ENCODE results near the gene MMRN2.

MMRN2 gene

DNA sequence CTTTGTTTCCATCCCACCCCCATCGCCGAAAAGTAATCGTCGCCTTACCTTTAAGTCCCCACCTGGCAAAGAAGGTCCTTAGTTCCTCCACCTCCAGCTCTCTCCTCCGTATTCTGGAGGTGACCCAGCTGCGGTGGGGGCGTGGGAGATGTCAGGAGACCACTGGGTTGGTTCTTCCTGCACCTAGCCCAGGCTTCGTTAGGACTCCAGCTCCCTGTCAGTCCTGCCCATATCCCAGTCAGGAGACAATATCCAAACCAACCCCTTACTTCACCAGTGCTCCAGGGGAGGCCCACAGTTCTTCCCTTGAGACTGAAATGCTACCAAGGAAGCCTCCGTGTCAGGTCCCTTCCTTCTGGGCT lies 11.6 kb upstream of the MMRN2 start:
- DNase-seq, result peak; percentile 62

DNA sequence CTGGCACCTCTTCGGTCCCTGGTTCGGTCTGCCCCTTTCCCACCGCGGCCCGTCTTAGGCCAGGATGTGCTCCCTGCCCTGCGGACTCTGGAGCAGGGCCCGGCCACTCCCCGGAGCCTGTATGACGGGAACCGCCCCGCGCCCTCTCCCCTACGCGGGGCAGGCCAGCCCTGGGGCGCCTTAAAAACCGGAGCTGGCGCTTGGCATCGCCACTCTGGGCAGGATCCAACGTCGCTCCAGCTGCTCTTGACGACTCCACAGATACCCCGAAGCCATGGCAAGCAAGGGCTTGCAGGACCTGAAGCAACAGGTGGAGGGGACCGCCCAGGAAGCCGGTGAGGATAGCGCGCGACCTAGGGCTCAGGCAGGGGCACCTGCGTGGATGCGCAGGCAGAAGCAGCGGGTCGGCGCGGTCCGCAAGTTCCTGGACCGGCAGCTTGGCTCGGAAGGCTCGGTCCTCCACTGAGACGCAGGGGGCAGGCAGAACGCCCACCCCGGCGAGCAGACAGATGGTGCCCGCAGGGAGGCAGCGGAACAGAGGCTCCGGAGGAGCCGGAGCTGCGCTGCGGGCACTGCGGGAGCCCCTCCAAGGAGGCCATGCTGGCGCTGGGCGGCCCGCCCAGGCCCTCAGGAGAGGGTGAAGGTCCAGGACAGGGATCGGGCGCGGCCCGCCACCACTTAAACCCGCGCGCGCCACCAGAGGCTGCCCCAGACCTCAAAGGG lies 11.0 kb upstream of the MMRN2 start, which contains the start of gene ADIRF:
ADIRF (plus strand) TSS at position 212 of the 723 bp plus-strand sequence; CDS start at position 275, 63 bp downstream.
- DNase-seq, result peak; percentile 65

DNA sequence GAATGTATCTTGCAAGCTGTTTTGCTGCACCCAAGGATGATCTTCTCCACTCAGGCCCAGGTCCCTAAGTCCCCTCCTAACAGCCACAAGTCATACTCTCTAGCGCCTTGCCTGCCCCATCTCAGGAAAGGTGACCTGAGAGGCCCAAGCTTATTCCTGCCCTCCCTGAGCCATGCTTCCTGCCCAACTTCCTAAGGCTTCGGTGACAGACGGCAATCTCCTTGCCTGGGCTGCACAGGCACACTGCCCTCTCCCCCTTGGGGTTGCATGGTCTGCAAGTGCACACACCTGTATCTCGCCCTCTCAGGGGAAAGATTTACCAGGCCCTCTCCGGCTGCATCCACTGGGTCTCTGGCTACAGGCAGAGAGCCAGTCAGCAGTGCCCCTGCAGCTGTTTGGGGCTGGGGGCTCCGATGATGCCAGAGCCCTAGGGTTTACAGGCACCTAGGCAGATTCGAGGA lies 10.1 kb upstream of the MMRN2 start:
- DNase-seq, result no peak

DNA sequence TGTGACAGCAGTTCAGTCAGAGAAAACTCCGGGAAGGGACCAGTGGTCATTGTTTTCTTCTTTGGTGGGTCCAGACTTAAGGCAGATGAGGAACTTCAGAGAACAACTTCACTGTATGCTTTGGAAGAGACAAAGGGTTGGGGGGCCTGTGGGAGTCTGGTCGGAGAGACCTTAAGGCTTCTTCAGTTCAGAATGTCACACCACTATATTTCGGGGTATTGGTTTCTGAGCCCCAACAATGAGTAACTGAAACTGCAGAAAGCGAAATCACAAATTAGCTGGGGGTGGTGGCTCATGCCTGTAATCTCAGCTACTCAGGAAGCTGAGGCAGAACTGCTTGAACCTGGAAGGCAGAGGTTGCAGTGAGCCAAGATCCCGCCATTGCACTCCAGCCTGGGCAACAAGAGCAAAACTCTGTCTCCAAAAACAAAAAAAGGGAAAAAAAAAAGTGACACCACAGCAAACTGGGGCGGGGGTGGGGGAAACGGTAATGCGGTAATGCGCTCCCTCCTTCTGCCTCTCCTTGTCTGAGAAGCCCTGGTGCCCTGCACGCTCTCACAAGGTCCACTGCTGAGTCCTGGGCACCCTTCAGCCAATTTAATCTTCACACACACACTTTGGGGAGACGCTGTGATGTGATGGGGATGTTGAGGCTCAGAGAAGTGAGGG lies 8.7 kb upstream of the MMRN2 start:
- no peak for DNase-seq

DNA sequence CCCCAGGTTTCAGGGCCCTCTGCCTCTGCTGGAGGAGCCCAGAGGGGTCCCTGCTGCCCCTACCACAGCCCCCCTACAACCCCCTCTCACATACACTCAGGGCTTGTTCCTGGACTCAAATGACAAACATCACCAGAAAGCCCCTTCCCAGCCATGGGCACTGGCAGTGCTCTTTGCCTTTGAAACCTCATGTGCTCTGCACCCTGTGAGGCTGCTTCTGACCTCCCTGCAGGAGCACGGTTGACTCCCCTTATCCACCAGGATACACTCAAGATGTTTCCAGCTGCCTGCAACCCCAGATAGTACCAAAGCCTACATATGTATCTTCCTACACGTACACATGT lies 7.4 kb upstream of the MMRN2 start:
- DNase-seq, result no peak

DNA sequence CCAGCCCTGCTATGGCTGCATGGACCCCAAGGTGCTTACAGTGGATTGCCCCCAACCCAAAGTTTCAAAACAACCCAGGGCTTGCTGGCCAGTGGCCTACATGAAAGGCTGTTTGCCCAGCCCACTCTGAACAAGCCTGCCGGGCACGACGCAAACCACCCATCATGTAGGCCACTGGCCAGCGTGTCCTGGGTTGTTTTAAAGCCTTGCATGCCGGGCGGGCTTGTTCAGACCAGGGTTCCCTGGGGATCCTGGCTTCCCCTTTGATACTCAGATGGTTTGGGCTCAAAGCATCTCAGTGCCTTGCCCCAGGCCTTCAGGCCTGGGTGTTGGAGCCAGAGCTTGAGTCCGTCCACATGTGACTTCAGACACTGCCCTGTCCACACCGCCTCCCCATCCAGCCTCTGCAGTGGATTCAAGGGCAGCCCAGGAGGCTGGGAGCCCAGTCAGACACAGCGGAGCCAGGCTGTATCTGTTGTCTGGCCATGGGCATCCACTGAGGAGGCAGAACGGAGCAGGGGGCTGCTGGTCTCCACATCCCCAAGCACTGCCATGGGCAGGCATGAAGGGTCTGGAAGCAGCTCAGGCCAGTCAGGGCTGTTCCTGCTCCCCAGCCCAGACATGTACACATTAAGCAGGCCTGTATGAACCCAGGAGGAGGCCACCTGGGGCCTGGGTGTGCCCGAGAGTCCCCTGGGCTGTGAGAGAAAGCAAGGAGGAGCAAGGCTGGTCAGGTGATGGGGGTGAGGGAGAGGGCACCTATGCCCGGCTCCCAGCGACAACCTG lies 6.8 kb upstream of the MMRN2 start:
- peak; percentile 55 for DNase-seq

DNA sequence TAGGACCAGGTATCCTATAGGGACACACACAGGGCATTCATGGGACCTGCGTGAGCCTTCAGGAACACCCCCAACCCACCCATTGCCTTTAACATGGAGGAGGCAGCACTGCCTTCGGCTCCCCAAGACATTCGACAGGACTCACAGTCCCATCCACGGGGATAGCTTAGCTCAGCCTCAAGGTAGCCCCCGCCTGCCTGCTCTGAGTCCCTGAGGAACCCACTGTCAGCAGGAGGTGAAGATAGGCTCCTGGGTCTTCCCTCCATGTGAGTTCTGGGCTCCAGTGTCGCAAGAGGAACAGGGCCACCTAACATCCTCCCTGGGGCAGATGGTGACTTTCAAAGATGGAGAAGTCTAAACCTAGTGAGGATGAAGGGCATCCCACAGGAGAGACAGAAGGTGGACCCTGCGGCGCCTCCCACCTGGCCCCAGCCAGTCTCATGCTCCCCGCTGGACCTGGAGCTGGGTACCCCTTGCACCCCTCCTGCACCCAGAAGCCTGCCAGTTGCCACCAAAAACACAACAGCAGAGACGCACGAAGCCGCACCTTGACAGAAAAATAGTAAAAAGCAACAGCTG lies 6.0 kb upstream of the MMRN2 start:
- peak; percentile 53 for DNase-seq

DNA sequence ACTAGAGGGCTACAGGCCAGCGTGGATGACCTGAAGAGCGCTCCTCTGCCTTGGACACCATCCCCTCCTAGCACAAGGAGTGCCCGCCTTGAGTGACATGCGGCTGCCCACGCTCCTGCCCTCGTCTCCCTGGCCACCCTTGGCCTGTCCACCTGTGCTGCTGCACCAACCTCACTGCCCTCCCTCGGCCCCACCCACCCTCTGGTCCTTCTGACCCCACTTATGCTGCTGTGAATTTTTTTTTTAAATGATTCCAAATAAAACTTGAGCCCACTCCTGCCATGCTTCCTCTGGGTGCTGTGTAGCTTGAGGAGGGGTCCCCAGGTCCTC lies 5.5 kb upstream of the MMRN2 start:
- DNase-seq, result no peak

DNA sequence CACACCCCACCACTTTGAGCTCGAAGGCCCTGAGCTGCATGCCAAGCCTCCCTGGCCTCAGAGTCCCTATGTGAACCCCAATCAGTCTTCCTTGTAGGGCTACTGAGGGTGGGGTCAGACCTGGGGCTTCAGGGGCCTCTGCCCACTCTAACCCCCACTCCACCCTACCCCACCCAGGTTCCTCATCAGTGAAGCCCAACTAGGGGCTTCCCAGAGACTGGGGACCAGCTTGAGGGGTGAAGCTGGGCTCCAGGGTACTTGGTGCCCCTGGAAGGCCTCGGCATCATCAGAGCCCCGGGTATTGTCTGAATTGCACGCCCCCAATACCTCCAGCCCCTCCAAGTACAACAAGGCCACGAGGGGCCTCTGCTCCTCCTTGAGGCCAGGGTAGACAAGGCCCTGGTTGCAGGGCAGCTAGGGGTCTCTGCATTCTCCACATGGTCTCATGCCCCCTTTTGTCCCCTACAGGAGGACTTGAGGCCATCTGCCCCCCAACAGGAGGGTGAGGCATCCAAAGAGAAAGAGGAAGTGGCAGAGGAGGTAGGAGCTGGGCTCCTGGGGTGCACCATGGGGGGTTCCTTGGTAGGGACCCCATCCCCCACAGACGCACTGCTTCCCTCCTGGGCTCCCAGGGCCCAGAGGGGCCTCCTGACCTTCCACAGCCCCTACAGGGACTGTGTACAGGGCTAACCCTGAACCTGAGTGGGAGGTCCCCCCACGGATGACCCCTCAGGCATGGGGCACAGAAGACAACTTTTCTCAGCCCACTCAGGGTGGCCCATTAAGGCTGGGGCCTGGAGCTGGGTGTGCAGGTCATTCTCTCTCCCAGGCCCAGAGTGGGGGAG lies 4.9 kb upstream of the MMRN2 start:
- DNase-seq, result peak; percentile 51

DNA sequence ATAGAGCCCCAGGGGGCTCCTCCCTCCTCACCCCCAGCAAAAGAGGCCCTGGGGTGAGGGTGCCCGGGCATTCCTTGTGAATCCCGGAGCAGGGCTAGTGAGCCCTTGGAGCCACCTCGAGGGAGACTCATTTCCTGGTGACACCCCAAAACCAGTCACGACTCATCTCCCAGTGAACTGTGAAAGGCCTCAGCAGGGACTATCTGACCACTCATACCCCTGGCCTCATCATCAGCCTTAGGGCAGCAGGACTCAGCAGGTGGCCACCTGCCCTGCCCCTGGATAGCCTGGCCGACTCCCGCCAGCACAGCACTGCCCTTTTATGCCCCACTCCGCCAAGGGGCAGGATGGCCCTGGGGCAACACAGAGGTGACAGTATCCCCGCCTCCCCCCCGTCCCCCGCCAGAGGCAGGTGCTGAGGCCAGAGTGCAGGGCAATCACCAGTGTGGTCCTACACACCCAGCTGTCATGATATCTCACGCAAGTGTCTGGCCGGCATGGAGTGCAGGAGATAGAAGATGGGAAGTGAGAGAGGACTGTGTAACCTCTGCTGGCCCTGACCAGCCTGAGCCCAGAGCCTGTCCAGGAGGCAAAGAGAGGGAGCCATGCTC lies 4.2 kb upstream of the MMRN2 start:
- peak; percentile 59 for DNase-seq

DNA sequence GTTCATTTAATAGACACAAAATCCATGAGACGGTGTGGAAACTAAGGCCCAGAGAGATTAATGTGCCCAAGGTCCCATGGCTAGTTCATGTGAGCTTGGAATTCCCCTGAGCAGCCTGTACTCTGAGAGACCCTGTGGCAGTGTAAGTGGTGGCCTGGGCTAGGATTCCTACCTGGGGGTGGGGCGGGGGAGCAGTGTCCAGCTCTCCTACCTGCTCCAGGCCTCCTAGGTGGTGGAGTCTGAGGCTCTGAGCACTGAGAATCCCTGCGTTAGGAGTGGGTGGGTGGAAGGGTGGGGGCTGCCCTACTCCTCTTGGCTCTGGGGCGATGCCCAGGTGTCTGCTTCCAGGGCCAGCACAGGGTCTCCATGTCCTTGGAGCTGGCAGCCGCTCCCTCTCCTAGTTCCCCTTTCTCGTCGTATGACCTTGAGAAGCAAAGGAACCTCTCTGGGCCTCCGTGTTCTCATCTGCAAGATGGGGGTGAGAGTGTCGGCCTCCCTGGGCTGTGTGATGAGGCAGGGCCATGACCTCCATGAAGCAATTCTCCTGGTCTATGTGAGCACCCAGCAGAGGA lies 3.5 kb upstream of the MMRN2 start:
- peak; percentile 45 for DNase-seq

DNA sequence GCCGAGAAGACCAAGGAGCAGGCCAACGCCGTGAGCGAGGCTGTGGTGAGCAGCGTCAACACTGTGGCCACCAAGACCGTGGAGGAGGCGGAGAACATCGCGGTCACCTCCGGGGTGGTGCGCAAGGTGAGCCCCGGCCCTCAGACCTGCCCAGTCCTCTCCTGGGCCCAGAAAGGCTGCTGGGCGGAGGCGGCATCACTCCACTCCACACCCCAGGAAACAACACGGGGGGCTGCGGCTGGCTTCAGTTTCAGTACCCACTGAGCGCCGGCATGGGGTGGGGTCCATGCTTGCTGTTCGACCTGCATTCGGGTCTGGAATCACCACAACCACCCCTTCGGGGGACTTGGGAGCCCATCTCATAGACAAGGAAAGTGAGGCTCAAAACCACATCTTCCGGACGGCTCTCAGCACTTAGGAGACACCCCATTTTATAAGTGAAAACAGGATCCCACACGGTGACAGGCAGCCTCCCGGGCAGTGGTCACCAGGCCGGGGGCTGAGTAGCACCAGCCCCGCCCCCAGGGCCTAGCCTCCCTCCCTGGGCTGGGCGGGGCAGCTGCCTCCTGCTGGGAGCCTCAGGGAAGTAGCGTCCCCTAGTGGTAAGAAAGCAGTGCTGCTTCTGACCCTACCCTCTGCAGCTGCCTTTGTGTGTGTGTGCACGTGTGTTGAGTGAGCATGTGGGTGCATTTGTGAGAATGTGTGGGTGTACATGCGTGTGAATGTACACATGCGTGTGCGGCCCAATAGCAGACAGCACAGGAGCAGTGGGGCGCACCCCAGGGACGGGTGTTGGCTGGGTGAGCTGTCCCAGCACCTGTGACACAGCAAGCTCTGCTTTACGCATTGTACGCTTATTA lies 2.8 kb upstream of the MMRN2 start:
- peak; percentile 73 for DNase-seq

DNA sequence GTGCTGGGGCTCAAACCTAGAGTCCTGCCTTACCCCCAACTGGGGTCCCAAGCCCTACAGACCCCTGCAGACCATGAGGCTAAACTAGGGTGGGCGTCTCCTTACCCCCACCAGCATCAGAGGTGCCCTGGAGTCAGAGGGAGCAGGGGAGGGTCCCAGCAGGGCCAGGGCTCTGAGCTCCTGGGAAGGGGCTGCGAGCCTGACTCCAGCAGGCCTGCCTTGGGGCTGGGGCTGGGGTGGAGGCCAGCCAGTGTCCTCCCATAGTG lies 2.3 kb upstream of the MMRN2 start:
- peak; percentile 57 for DNase-seq

DNA sequence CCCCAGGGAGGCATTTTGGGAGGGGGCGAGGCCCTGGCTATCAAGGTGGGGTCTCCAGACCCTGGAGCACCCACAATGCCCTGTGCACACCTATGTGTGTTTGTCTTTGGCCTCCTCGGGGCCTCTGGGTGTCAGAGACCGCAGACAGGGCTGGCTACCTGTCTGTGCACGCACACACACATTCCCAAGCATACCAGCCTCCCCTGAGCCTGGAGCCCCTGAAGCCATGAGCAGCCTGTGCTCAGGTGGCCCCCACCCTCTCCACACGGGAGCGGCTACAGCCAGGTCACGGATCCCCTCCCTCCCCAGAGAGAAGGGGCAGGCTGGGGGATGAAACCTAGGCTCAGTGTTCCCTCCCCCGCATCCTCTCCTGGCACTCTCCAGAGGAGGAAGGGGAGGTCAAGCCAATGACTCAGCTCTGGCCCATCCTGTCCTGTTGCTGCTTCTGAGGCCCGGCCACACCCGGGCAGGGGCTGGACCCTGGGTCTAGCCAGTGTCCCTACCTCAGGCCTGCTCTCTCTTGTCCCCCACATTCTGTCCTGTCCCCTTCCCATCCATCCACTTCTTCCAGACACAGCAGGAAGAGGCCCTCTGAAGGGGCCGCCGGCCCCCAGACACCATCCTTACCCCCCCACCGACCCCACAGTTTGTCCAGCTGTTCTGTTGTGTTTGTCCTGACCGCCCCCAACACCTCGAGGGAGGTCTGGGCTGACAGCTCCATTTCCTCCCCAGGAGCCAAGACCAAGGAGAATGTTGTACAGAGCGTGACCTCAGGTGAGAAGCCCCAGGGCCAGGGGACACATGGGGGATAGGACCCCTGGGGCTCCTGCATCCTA lies 1.7 kb upstream of the MMRN2 start:
- peak; percentile 58 for DNase-seq

DNA sequence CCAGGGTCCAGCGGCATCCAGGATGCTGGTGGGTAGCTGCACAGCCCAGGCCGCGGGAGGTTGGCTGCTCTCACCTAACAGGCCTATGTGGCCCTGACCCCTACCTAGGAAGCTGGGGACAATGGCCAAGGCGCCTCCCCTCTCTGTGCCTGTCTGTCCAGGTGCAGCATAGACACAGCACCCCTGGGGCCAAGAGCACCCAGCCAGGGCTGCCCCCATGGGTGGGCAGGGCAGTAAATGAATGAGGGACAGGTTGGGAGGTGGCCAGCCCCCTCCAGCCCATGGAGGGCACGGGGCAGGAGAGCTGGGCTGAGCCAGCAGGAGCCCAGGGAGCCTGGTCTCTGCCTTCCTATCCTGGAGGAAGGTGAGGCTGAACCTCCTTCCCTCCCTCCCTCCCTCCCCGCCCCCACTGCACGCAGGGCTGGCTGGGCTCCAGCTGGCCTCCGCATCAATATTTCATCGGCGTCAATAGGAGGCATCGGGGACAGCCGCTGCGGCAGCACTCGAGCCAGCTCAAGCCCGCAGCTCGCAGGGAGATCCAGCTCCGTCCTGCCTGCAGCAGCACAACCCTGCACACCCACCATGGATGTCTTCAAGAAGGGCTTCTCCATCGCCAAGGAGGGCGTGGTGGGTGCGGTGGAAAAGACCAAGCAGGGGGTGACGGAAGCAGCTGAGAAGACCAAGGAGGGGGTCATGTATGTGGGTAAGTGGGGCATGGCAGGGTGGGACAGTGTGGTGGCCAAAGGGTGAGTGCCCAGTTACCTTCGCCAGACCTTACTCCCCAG lies 893 bp upstream of the MMRN2 start, which contains the start of gene SNCG:
SNCG (plus strand) TSS at position 484 of the 785 bp plus-strand sequence; CDS start at position 583, 99 bp downstream.
- DNase-seq, result peak; percentile 55

DNA sequence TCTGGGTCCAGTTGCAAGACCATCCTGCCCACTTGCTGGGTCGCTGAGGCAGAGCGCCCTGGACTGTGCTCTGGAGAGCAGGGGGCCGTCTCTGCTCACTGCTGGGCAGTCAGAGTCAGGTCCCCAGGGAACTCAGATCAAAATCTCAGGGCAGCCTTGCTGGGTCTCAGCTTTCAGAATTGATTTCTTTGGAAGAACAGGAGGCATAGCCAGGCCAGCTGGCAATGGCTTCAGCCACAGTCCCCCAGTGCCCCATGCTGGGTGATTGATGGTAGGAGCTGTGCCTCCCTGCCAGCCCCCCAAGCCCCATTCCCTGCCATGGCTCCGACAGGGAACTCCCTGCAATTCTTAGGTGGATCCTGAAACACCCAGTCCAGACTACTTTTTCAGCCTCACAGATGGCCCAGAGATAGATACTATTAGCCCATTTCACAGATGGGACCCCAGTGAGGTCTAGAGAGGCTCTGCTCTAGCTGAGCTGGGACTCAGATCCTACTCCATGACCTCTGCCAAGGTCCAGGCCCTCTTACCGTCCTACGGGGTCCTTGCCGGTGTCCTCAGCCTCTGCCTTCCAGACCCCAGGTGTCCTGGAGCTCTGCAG lies 467 bp downstream of the MMRN2 start:
- no peak for DNase-seq

DNA sequence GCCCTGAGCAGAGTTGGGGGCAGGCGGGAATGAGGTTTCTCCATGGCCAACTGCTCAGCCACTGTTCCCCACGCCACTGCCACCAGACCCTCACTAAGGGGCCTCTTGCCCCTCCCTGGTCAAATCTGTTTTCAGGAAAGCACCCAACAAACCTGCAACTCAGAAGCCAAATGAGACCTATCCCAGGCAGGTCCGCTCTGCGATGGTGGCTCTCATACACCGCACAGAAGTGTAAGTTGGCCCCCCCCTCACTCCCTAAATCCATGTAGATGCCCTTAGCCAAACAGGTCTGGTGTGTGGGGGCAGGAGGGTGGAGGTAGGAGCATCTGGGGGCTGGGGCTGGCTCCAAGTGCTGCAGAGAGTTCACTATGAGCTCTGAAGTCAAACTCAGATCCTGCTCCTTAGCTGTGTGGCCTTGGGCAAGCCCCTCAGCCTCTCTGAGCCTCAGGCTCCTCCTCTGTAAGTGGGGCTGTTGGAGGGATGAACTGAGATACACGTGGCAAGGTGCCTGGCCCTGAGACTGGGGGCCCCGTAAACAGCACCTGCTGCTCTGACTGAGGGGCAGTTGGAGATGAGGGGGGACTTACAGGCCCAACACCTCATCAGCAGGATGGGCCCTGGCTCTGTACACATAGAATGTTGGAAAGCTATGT lies 1.1 kb downstream of the MMRN2 start:
- DNase-seq, result no peak

Data from activated effector memory CD4-positive, alpha-beta T cell treated with anti-CD3 and anti-CD28 coated beads, Interleukin-2, amount 50 U/mL, for 16 hours (primary cell).